WTC11 (cell line): ENCODE results near the gene XIST. TPM values are rescaled to one million over a fixed set of nuclear protein-coding genes. Genes with fewer than 3 reads are reported as not detected.

ENCODE experiments used
- ATF1 ChIP-seq: sonication (generic); formaldehyde crosslinking; IDR thresholded peaks from 2 replicates; pipeline ENCODE4 v1.8.1; 2023; ENCODE audit warnings: mild to moderate bottlenecking, moderate library complexity, missing genetic modification reagents
- E2F1 ChIP-seq: sonication (generic); formaldehyde crosslinking; IDR thresholded peaks from 2 replicates; pipeline ENCODE4 v1.8.0; 2022; ENCODE audit warnings: mild to moderate bottlenecking, missing genetic modification reagents
- E2F4 ChIP-seq: sonication (generic); formaldehyde crosslinking; IDR thresholded peaks from 2 replicates; pipeline ENCODE4 v1.8.1; 2022; ENCODE audit warnings: low read depth, mild to moderate bottlenecking, moderate library complexity, missing genetic modification reagents, borderline replicate concordance
- ELF4 ChIP-seq: sonication (generic); formaldehyde crosslinking; IDR thresholded peaks from 2 replicates; pipeline ENCODE4 v1.8.1; 2022; ENCODE audit warnings: low read depth, mild to moderate bottlenecking, moderate library complexity, missing genetic modification reagents
- EMX1 ChIP-seq: fragments of 250-450 bp; sonication (Bioruptor Pico); IDR thresholded peaks from 2 replicates; pipeline ENCODE4 v1.8.0; 2021; ENCODE audit warnings: mild to moderate bottlenecking
- KAT7 ChIP-seq: sonication (generic); formaldehyde crosslinking; IDR thresholded peaks from 2 replicates; pipeline ENCODE4 v1.8.1; 2023; ENCODE audit warnings: missing genetic modification reagents, mild to moderate bottlenecking, borderline replicate concordance
- OVOL2 ChIP-seq: fragments of 250-450 bp; sonication (Bioruptor Pico); IDR thresholded peaks from 2 replicates; pipeline ENCODE4 v1.9.0; 2021; ENCODE audit warnings: mild to moderate bottlenecking, borderline replicate concordance
- ZBTB21 ChIP-seq: sonication (generic); formaldehyde crosslinking; IDR thresholded peaks from 2 replicates; pipeline ENCODE4 v1.8.1; 2023; ENCODE audit warnings: mild to moderate bottlenecking, missing genetic modification reagents, borderline replicate concordance
- ZNF232 ChIP-seq: sonication (generic); formaldehyde crosslinking; IDR thresholded peaks from 2 replicates; pipeline ENCODE4 v1.8.0; 2022; ENCODE audit warnings: mild to moderate bottlenecking, missing genetic modification reagents
- ZNF281 ChIP-seq: sonication (generic); formaldehyde crosslinking; IDR thresholded peaks from 2 replicates; pipeline ENCODE4 v1.8.0; 2023; ENCODE audit warnings: mild to moderate bottlenecking, missing genetic modification reagents
- ZNF317 ChIP-seq: sonication (generic); formaldehyde crosslinking; IDR thresholded peaks from 2 replicates; pipeline ENCODE4 v1.8.1; 2023; ENCODE audit warnings: low read depth, mild to moderate bottlenecking, moderate library complexity, missing genetic modification reagents, borderline replicate concordance
- ZNF423 ChIP-seq: fragments of 250-450 bp; sonication (Bioruptor Pico); IDR thresholded peaks from 2 replicates; pipeline ENCODE4 v2.1.2; 2022; ENCODE audit warnings: mild to moderate bottlenecking, moderate library complexity
- ZNF532 ChIP-seq: fragments of 250-450 bp; sonication (Bioruptor Pico); IDR thresholded peaks from 2 replicates; pipeline ENCODE4 v1.9.0; 2021; ENCODE audit warnings: mild to moderate bottlenecking, borderline replicate concordance
- ZSCAN18 ChIP-seq: fragments of 250-450 bp; sonication (Bioruptor Pico); IDR thresholded peaks from 2 replicates; pipeline ENCODE4 v2.1.2; 2022; ENCODE audit warnings: mild to moderate bottlenecking, moderate library complexity
- total RNA-seq: library from RNA; stranded (reverse); gene quantifications from 3 replicates; pipeline ENCODE4 v1.2.3, GENCODE V29; 2021

XIST gene
- total RNA-seq, 1 experiment from 2014 or later = 0.77 TPM

- TF ChIP-seq ZNF281 (CRISPR knock-in tag) (no peak), KAT7 (CRISPR knock-in tag) (no peak), ZNF232 (CRISPR knock-in tag) (no peak), EMX1 (no peak), ZNF423 (CRISPR knock-in tag) (no peak), ZNF532 (CRISPR knock-in tag) (no peak), E2F4 (no peak), ATF1 (CRISPR knock-in tag) (no peak), ZSCAN18 (no peak), ZNF317 (CRISPR knock-in tag) (no peak), E2F1 (no peak), OVOL2 (no peak), ELF4 (CRISPR knock-in tag) (no peak), ZBTB21 (no peak)
- TF ChIP-seq, all 79 proteins: peak for 0
Measured at GRCh38 chrX:73785493-73785892, 67.0 kb downstream of the XIST start (continued).
